A549 (cell line): Measurements from ENCODE around the gene TMEM225B. TPM values are rescaled to one million over a fixed set of nuclear protein-coding genes. Genes with fewer than 3 reads are reported as not detected.

Source experiments
- ATAC-seq, 2 experiments: fragments of 200-7000 bp in 1 of 2; fragments of >200 bp in 1 of 2; cut with Nextera tagmentation in 1 of 2; cut with Tn5 transposase in 1 of 2; 3 replicates each; pipeline versions ENCODE4 v1.8.0 to v1.9.1; 2018 to 2020; ENCODE audit warnings: mild to moderate bottlenecking in 1 of 2, moderate library complexity in 1 of 2
- CTCF ChIA-PET: fragments of 300-600 bp; sonication (Branson Sonifier 250); formaldehyde crosslinking; extraction: SDS; loops from one replicate; lab custom pipeline; 2021; ENCODE audit warnings: antibody characterized with exemption, inconsistent platforms; lab: Yijun Ruan, JAX
- POLR2A ChIA-PET: fragments of 350-600 bp; formaldehyde crosslinking; extraction: SDS; loops from one replicate; lab custom pipeline; 2021; ENCODE audit warnings: antibody characterized with exemption, inconsistent platforms; lab: Yijun Ruan, JAX
- DNase-seq, 2 experiments: peaks; one replicate each; pipeline versions ENCODE4 v3.0.0 to v3.0.0-alpha.2; 2011 to 2016; ENCODE audit warnings: low read depth in 1 of 2, low spot score in 1 of 2
- FAIRE-seq: peaks from 2 replicates; lab custom pipeline; 2011; peaks lifted over from hg19 to GRCh38; lab: Jason Lieb, UNC
- H3K27ac ChIP-seq, 2 experiments: fragments of >200 bp; sonication (Bioruptor Twin); formaldehyde crosslinking; 3 replicates each; pipeline ENCODE4 v1.5.1; 2016 to 2017
- H3K4me1 ChIP-seq: fragments of >200 bp; sonication (Bioruptor Twin); formaldehyde crosslinking; 3 replicates; pipeline ENCODE4 v1.6.1; 2016
- H3K4me2 ChIP-seq: fragments of >200 bp; sonication (Bioruptor Twin); formaldehyde crosslinking; 3 replicates; pipeline ENCODE4 v1.6.1; 2016
- H3K4me3 ChIP-seq: fragments of >200 bp; sonication (Bioruptor Twin); formaldehyde crosslinking; 3 replicates; pipeline ENCODE4 v1.5.1; 2016
- H3K9me3 ChIP-seq: fragments of >200 bp; sonication (Bioruptor Twin); formaldehyde crosslinking; 3 replicates; pipeline ENCODE4 v1.6.1; 2016
- BCL3 ChIP-seq: fragments of >200 bp; sonication (Bioruptor Twin); formaldehyde crosslinking; IDR thresholded peaks from 3 replicates; pipeline ENCODE4 v1.6.1; 2016
- BHLHE40 ChIP-seq: IDR thresholded peaks from 2 replicates; pipeline ENCODE4 v1.6.1; 2012; ENCODE audit warnings: low read depth, low read length, inconsistent platforms
- CHD2 ChIP-seq: fragments of 150-350 bp; IDR thresholded peaks from 2 replicates; pipeline ENCODE4 v1.6.1; 2014; ENCODE audit warnings: low read length; ENCODE audit not compliant: partially characterized antibody
- CHD4 ChIP-seq: fragments of 200-600 bp; sonication (generic); IDR thresholded peaks from 2 replicates; pipeline ENCODE4 v1.6.1; 2016; ENCODE audit warnings: antibody characterized with exemption, mild to moderate bottlenecking, borderline replicate concordance
- CTCF ChIP-seq: fragments of >200 bp; sonication (Bioruptor Twin); formaldehyde crosslinking; IDR thresholded peaks from 3 replicates; pipeline ENCODE4 v1.5.1; 2016
- ESRRA ChIP-seq: fragments of 150-350 bp; IDR thresholded peaks from 2 replicates; pipeline ENCODE4 v1.6.1; 2014; ENCODE audit warnings: mild to moderate bottlenecking, low read length, borderline replicate concordance
- FOXS1 ChIP-seq: fragments of 250-450 bp; sonication (Bioruptor Pico); IDR thresholded peaks from 2 replicates; pipeline ENCODE4 v1.5.0; 2020; ENCODE audit warnings: mild to moderate bottlenecking, moderate library complexity
- GATA3 ChIP-seq: IDR thresholded peaks from 2 replicates; pipeline ENCODE4 v1.6.1; 2012; ENCODE audit warnings: borderline replicate concordance
- HOXB5 ChIP-seq: fragments of 250-450 bp; sonication (Bioruptor Pico); IDR thresholded peaks from 2 replicates; pipeline ENCODE4 v1.5.0; 2020; ENCODE audit warnings: mild to moderate bottlenecking, moderate library complexity
- JUN ChIP-seq, 2 experiments: fragments of >200 bp; sonication (Bioruptor Twin); formaldehyde crosslinking; IDR thresholded peaks; 2 replicates in 1 of 2; 3 replicates in 1 of 2; pipeline ENCODE4 v1.6.1; 2016 to 2017
- JUNB ChIP-seq: fragments of >200 bp; sonication (Bioruptor Twin); formaldehyde crosslinking; IDR thresholded peaks from 2 replicates; pipeline ENCODE4 v1.6.1; 2016
- KDM5A ChIP-seq: fragments of 200-600 bp; sonication (generic); IDR thresholded peaks from 2 replicates; pipeline ENCODE4 v1.6.1; 2016; ENCODE audit warnings: antibody characterized with exemption, mild to moderate bottlenecking
- MAFK ChIP-seq: fragments of 450-650 bp; IDR thresholded peaks from 2 replicates; pipeline ENCODE4 v1.6.1; 2014; ENCODE audit not compliant: partially characterized antibody
- NPAS2 ChIP-seq: fragments of 250-450 bp; sonication (Bioruptor Pico); IDR thresholded peaks from 2 replicates; pipeline ENCODE4 v1.8.0; 2022; ENCODE audit warnings: mild to moderate bottlenecking, moderate library complexity, borderline replicate concordance
- POLR2A ChIP-seq: IDR thresholded peaks from 2 replicates; pipeline ENCODE4 v1.6.1; 2012; ENCODE audit warnings: mild to moderate bottlenecking, low read length
- POLR2AphosphoS2 ChIP-seq: conservative IDR thresholded peaks from 2 replicates; pipeline ENCODE4 v1.6.1; 2012; ENCODE audit warnings: low read length, improper control_type of control experiment, inconsistent platforms
- RAD21 ChIP-seq, 2 experiments: fragments of >200 bp in 1 of 2; sonication (Bioruptor Twin) in 1 of 2; formaldehyde crosslinking in 1 of 2; IDR thresholded peaks in 1 of 2; conservative IDR thresholded peaks in 1 of 2; 2 replicates in 1 of 2; 3 replicates in 1 of 2; pipeline ENCODE4 v1.6.1; 2012 to 2018; ENCODE audit warnings: inconsistent platforms in 1 of 2
- SMC3 ChIP-seq: fragments of >200 bp; sonication (Bioruptor Twin); formaldehyde crosslinking; IDR thresholded peaks from 3 replicates; pipeline ENCODE4 v1.6.1; 2018; ENCODE audit warnings: inconsistent platforms
- ZC3H11A ChIP-seq: fragments of 450-650 bp; IDR thresholded peaks from 2 replicates; pipeline ENCODE4 v1.6.1; 2014; ENCODE audit warnings: antibody characterized with exemption, mild to moderate bottlenecking
- ZNF302 ChIP-seq: fragments of 250-450 bp; sonication (Bioruptor Pico); IDR thresholded peaks from 2 replicates; pipeline ENCODE4 v1.9.0; 2021; ENCODE audit warnings: inconsistent platforms, mild to moderate bottlenecking, moderate library complexity
- WGBS: methylation state at CpG from one replicate; pipeline ENCODE4 v1.1.6; 2017; ENCODE audit errors: missing lambda C conversion rate; 5-methylcytosine and 5-hydroxymethylcytosine counted together
- polyA plus RNA-seq, 4 experiments: library from polyadenylated mRNA; depleted of rRNA in 3 of 4; stranded (reverse); fragments of >200 nt; fragmentation: RNase III in 1 of 4; extraction: RNeasy Plus Mini Kit Qiagen cat#74134 plus additional on column Dnase treatment in 1 of 4; gene quantifications; 2 replicates in 3 of 4; 3 replicates in 1 of 4; pipeline ENCODE4 v1.2.3, GENCODE V29; 2011 to 2017
- TF ChIP-seq, protein P1 (sequence below): fragments of 450-650 bp; IDR thresholded peaks from 2 replicates; pipeline ENCODE4 v1.6.1; 2014; ENCODE audit warnings: antibody characterized with exemption
- TF ChIP-seq, protein P2 (sequence below): fragments of 250-450 bp; sonication (Bioruptor Pico); IDR thresholded peaks from 2 replicates; pipeline ENCODE4 v1.5.0; 2021; ENCODE audit warnings: mild to moderate bottlenecking, moderate library complexity, borderline replicate concordance
- TF ChIP-seq, protein P3 (sequence below): fragments of 150-350 bp; IDR thresholded peaks from 2 replicates; pipeline ENCODE4 v1.6.1; 2014; ENCODE audit warnings: low read depth, mild to moderate bottlenecking, low read length

The TMEM225B gene
- polyA plus RNA-seq, 2 of the 4 experiments (the other 2 are of a cell fraction): 0.59 to 5.4 TPM

DNA sequence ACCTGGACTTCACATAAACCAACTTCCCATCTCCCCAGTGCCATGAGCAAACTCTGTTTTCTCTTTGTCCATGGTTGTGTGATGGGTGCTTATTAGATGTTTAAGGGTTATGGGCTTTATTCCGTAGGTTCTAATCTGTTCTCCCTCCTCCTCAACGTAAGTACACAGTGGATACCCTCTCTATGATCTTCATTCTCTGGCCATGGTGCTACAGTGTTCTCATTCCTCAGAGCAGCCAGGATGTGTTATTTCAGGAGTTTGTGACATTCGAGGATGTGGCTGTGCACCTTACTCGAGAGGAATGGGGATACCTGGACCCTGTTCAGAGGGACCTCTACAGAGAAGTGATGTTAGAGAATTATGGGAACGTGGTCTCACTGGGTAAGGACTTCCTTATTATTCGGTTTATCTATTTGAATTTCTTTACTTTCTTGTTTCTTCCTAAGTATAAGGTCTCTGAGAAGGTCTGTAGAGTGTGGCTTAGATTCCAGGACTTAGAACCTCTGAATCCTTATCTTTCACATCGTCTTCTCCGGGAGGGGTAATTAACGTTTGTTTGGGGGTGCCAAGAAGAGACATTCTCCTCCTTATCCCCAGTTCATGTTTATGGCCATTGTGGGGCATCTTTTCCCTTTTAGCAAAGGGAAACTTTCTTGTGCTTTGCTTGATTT is 35.8 kb upstream of the TMEM225B start:
- 50% methylated on average over 9 of the region's 9 CpGs for WGBS

DNA sequence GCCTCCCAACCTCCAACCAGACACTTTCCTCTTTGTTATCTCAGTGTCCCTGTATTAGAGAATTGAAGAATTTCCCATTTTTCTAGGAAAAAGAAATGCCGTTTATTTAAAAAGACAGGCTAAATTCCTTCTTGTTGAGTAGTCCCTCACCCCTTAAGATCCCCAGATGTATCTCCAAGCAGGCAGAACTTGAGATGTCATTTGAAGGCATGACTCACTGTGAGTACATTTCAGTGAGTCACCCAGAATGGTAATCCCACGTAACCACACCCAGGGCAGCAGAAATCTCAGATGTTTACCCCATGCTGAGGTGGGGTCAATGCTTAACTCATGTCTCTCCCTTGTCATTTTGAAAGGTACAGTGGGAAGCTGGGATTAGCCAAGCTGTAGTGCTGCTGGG is 35.2 kb upstream of the TMEM225B start:
- CTCF ChIA-PET: interaction anchor here (1.4 kb wide), 1 partner anchor 18 kb away, joined by 5 read pairs; no protein-coding TSS in a partner anchor
- H3K27ac ChIP-seq: peak overlapping the region; percentile 73 to 96
- ATAC-seq (peak; percentile 76 to 81), DNase-seq (peak; percentile 96 to 97), FAIRE-seq (peak; percentile 98)
- WGBS: 0% methylated on average over 2 of the region's 2 CpGs
- H3K4me2 ChIP-seq: peak overlapping the region; percentile 74
- peak overlapping the region; percentile 17; the same call in 2 of the 3 replicates for H3K4me3 ChIP-seq
- H3K9me3 ChIP-seq: no peaks in the 10 kb centered on the region
- H3K4me1 ChIP-seq: peaks cover 53% of the 10 kb centered on the region
- POLR2A ChIA-PET: interaction anchor here (1.0 kb wide), 1 partner anchor 11 kb away, joined by 3 read pairs; the partner anchor contains the start of gene FAM200A
- TF ChIP-seq ZC3H11A: no peak
- TF ChIP-seq ZNF302 (CRISPR knock-in tag): no peak
- TF ChIP-seq, protein P1, sequence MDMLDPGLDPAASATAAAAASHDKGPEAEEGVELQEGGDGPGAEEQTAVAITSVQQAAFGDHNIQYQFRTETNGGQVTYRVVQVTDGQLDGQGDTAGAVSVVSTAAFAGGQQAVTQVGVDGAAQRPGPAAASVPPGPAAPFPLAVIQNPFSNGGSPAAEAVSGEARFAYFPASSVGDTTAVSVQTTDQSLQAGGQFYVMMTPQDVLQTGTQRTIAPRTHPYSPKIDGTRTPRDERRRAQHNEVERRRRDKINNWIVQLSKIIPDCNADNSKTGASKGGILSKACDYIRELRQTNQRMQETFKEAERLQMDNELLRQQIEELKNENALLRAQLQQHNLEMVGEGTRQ: no peak
- no peak for TF ChIP-seq POLR2A
- TF ChIP-seq KDM5A: no peak
- peak in 1 of 2 experiments; percentile 11; a peak in 1 of 5 replicates for TF ChIP-seq RAD21 (conservative IDR thresholded peaks at IDR 0.05 in 1 of 2, IDR thresholded peaks at IDR 0.05 in 1 of 2)
- no peak for TF ChIP-seq HOXB5 (CRISPR knock-in tag)
- no peak for TF ChIP-seq CHD2
- TF ChIP-seq GATA3: peak; percentile 87; the same call in 1 of the 2 replicates
- peak; percentile 35; the same call in 1 of the 2 replicates for TF ChIP-seq FOXS1 (CRISPR knock-in tag)
- peak; percentile 64 for TF ChIP-seq MAFK
- TF ChIP-seq NPAS2 (CRISPR knock-in tag): no peak
- TF ChIP-seq POLR2AphosphoS2: no peak
- TF ChIP-seq, protein P2, sequence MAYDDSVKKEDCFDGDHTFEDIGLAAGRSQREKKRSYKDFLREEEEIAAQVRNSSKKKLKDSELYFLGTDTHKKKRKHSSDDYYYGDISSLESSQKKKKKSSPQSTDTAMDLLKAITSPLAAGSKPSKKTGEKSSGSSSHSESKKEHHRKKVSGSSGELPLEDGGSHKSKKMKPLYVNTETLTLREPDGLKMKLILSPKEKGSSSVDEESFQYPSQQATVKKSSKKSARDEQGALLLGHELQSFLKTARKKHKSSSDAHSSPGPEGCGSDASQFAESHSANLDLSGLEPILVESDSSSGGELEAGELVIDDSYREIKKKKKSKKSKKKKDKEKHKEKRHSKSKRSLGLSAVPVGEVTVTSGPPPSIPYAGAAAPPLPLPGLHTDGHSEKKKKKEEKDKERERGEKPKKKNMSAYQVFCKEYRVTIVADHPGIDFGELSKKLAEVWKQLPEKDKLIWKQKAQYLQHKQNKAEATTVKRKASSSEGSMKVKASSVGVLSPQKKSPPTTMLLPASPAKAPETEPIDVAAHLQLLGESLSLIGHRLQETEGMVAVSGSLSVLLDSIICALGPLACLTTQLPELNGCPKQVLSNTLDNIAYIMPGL: no peak

More for the DNA sequence above, 35.8 kb upstream of the TMEM225B start:
- Histone ChIP-seq H3K4me2 (peak overlapping the region; percentile 74), H3K4me1 (peaks cover 55% of the 10 kb centered on the region), H3K4me3 (peak overlapping the region; percentile 17; the same call in 2 of the 3 replicates), H3K9me3 (no peaks in the 10 kb centered on the region), H3K27ac (peak overlapping the region; percentile 59 to 96)
- no peak for FAIRE-seq
- ChIA-PET POLR2A (interaction anchor here (1.0 kb wide), 1 partner anchor 10 kb away, joined by 3 read pairs; the partner anchor contains the start of gene FAM200A), CTCF (no interaction called here)
- no peak for TF ChIP-seq SMC3
- no peak for TF ChIP-seq BCL3
- TF ChIP-seq CTCF: no peak
- no peak for TF ChIP-seq JUN (IDR thresholded peaks at IDR 0.05)
- no peak for TF ChIP-seq ZNF302 (CRISPR knock-in tag)
- no peak for TF ChIP-seq NPAS2 (CRISPR knock-in tag)
- TF ChIP-seq CHD4: no peak
- no peak for TF ChIP-seq FOXS1 (CRISPR knock-in tag)
- no peak for TF ChIP-seq BHLHE40
- TF ChIP-seq JUNB: no peak
- TF ChIP-seq, protein P3, sequence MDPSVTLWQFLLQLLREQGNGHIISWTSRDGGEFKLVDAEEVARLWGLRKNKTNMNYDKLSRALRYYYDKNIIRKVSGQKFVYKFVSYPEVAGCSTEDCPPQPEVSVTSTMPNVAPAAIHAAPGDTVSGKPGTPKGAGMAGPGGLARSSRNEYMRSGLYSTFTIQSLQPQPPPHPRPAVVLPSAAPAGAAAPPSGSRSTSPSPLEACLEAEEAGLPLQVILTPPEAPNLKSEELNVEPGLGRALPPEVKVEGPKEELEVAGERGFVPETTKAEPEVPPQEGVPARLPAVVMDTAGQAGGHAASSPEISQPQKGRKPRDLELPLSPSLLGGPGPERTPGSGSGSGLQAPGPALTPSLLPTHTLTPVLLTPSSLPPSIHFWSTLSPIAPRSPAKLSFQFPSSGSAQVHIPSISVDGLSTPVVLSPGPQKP: no peak
- TF ChIP-seq MAFK: no peak
- TF ChIP-seq ESRRA: no peak
- DNase-seq: no peak
- no peak for ATAC-seq
